HG02571 (cell line): Measurements from ENCODE around the gene FAM168A.

Experiments
- ATAC-seq: cut with Tn5 transposase; IDR thresholded peaks from one replicate; pipeline ENCODE4 v1.9.1; 2021; ENCODE audit warnings: mild to moderate bottlenecking, moderate library complexity; ENCODE audit not compliant: unreplicated experiment

The FAM168A gene

GRCh38 chr11:73524774-73525173 lies 73.1 kb downstream of the FAM168A start:
- no peak for ATAC-seq

- ATAC-seq = no peak
Observed at GRCh38 chr11:73521621-73522020, 76.3 kb downstream of the FAM168A start.

- no peak for ATAC-seq
Observed at GRCh38 chr11:73520353-73521061, 77.4 kb downstream of the FAM168A start.

DNA sequence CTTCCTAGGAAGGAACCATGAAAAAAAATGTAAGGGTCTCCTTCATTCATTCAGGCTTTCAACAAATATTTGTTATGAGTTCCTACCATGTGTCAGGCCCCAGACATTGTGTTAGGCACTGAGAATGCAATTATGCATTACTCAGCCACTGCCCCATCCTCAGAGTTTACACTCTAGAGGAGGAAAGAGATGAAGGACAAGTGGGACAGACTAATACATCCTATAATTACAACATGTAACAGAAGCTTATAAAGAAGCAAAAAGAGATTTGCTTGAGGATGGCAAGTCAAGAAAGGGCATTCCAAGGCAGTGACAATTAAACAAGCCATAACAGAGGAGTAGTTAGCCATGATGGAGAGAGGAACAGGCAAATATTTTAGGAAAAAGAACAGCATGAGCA lies 78.6 kb downstream of the FAM168A start:
- no peak for ATAC-seq

GRCh38 chr11:73518195-73518594 lies 79.7 kb downstream of the FAM168A start:
- ATAC-seq = no peak

DNA sequence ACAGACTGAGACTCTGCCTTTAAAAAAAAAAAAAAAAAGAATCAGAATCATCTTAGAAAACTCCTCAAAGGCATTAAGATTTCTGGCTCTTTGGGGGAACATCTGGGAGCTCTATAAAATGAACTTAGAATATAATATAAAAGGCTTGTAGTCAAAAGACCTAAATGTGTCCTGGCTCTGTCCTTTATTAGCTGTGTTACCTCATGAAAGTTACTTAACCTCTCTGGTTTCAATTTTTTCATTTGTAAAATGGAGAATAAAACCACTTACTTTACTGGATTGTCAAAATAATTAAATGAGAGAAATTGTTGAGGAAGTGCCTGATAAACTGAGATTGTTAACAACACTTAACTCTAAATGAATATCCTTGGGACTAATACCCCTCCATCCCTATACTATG lies 81.8 kb downstream of the FAM168A start:
- ATAC-seq = no peak

GRCh38 chr11:73513707-73514106 lies 84.2 kb downstream of the FAM168A start:
- no peak for ATAC-seq

- ATAC-seq = no peak
Observed at GRCh38 chr11:73510877-73511276, 87.0 kb downstream of the FAM168A start.

DNA sequence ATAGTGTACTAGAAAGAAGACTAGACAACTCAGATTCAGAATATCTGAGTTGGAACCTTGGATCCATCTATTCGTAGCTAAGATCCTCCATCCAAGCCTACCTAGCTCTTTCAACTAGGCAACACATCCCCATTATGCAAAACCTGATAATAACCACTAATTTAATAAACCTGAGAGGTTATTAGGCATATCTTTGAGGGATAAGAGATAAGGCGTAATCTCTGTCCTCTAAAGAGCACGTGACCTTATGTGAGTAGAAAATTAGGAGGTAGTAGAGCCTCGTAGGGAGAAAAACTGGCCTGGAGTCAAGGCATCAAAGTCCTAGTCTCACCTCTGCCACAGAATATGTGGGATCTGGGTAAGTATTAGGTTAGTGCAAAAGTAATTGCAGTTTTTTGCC lies 87.8 kb downstream of the FAM168A start:
- ATAC-seq = no peak

DNA sequence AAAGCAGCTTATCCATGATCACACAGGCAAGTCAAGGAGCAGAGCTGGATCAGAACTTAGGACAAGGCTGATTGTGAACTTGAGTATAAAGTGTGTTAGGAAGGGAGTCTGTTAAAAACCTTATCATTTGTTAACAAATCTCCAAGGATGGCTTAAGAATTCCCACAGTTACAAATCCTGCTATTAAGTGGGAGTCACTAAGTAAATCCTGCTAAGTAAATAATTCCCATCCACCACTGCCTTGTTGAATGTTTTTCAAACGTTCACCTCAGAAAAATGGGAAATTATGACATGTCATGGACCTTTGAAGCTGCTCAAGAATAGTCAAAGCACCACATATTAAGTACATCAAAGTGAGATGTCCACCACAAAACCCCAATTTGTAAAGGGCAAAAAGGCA lies 88.7 kb downstream of the FAM168A start:
- ATAC-seq = no peak

- no peak for ATAC-seq
Observed at GRCh38 chr11:73508243-73509176, 89.4 kb downstream of the FAM168A start.

- no peak for ATAC-seq
Observed at GRCh38 chr11:73507086-73507485, 90.8 kb downstream of the FAM168A start.

DNA sequence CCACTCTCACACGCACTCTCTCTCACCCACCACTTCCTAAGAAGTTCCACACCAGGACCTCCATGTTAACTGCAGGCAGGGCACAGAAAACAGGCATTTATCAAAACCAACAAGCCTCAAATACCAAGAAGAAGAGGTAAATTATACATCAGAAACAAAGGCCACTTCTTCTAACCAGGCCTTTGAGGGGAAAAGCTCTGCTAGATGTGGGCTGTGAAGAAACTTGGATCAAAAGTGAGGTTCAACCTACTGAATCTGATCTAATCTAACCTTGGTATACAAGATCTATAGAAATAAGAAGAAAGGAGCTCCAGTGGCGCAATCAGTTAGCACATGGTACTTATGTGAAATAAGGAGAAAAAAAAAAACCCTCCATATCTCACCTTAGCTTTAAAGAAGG lies 91.9 kb downstream of the FAM168A start:
- no peak for ATAC-seq

- ATAC-seq = no peak
Observed at GRCh38 chr11:73498343-73498742, 99.6 kb downstream of the FAM168A start.

- no peak for ATAC-seq
Observed at GRCh38 chr11:73496134-73496533, 101.8 kb downstream of the FAM168A start.

DNA sequence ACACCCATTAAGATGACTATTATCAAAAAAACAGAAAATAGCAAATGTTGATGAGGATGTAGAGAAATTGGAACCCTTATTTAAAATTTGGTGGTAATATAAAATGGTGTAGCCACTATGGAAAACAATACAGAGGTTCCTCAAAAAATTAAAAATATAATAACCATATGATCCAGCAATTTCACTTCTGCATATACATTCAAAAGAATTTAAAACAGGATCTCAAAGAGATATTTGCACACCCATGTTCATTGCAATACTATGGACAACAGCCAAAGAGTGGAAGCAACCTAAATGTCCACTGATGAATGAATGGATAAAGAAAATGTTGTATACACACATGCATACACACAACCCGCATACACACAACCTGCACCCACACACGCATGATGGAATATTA lies 102.2 kb downstream of the FAM168A start:
- no peak for ATAC-seq

GRCh38 chr11:73493956-73494598 lies 103.8 kb downstream of the FAM168A start:
- ATAC-seq = no peak

GRCh38 chr11:73481626-73482025 lies 116.3 kb downstream of the FAM168A start:
- no peak for ATAC-seq

DNA sequence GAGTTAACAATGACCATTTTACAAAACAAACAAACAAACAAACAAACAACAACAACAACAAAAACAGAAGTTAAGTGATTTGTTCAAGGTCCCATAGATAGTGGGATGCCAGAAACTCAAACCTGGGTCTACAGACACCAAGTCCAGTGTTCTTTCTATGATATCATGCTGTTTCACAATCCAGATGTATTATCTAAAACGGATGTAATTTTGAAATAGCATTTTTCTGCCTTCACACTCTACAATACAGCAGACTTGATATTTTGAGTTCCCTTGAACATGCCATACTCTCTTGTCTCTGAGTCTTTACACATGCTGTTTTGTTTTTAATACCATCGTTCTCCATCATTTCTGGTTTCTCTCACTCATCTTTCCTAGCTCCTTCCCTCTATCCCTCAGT lies 117.2 kb downstream of the FAM168A start:
- no peak for ATAC-seq

- ATAC-seq = no peak
Observed at GRCh38 chr11:73478737-73479347, 119.1 kb downstream of the FAM168A start.

GRCh38 chr11:73477518-73477917 lies 120.4 kb downstream of the FAM168A start:
- no peak for ATAC-seq
